ENCODE measurements around the gene KCNN4. TPM values are rescaled to one million over a fixed set of nuclear protein-coding genes. Genes with fewer than 3 reads are reported as not detected.

Gene KCNN4
- total RNA-seq, 1 donor from 2014 or later = 14.8 TPM

GRCh38 chr19:43748205-43748594 lies 32.6 kb downstream of the KCNN4 start:
- DNase-seq = no peak

GRCh38 chr19:43747557-43748204 lies 33.1 kb downstream of the KCNN4 start:
- DNase-seq = no peak

GRCh38 chr19:43743059-43743458 lies 37.7 kb downstream of the KCNN4 start:
- DNase-seq = no peak

GRCh38 chr19:43741075-43741825 lies 39.5 kb downstream of the KCNN4 start:
- no peak for DNase-seq

GRCh38 chr19:43739439-43740235 lies 41.1 kb downstream of the KCNN4 start:
- no peak for DNase-seq

GRCh38 chr19:43738780-43739211 lies 42.0 kb downstream of the KCNN4 start:
- DNase-seq = no peak

- no peak for DNase-seq
Observed at GRCh38 chr19:43735957-43736356, 44.8 kb downstream of the KCNN4 start.

- no peak for DNase-seq
Observed at GRCh38 chr19:43735013-43735412, 45.8 kb downstream of the KCNN4 start.

GRCh38 chr19:43731846-43732245 lies 48.9 kb downstream of the KCNN4 start:
- no peak for DNase-seq

- no peak for DNase-seq
Observed at GRCh38 chr19:43731346-43731745, 49.4 kb downstream of the KCNN4 start.

GRCh38 chr19:43729919-43730318 lies 50.9 kb downstream of the KCNN4 start:
- DNase-seq = no peak

- DNase-seq = no peak
Observed at GRCh38 chr19:43727593-43727853, 53.2 kb downstream of the KCNN4 start.

GRCh38 chr19:43726736-43727592 lies 53.8 kb downstream of the KCNN4 start:
- DNase-seq = no peak

- DNase-seq = no peak
Observed at GRCh38 chr19:43725468-43725867, 55.3 kb downstream of the KCNN4 start.

- no peak for DNase-seq
Observed at GRCh38 chr19:43724896-43725295, 55.9 kb downstream of the KCNN4 start.

- no peak for DNase-seq
Observed at GRCh38 chr19:43723588-43723987, 57.2 kb downstream of the KCNN4 start.

- DNase-seq = no peak
Observed at GRCh38 chr19:43721469-43722048, 59.2 kb downstream of the KCNN4 start.

GRCh38 chr19:43720936-43721335 lies 59.8 kb downstream of the KCNN4 start:
- no peak for DNase-seq

GRCh38 chr19:43719918-43720317 lies 60.9 kb downstream of the KCNN4 start:
- no peak for DNase-seq

- DNase-seq = no peak
Observed at GRCh38 chr19:43719378-43719868, 61.4 kb downstream of the KCNN4 start.

GRCh38 chr19:43718627-43719377 lies 62.0 kb downstream of the KCNN4 start:
- DNase-seq = no peak

All from tongue (tissue), 2 donors.